Endothelial cell (in vitro differentiated cells): Measurements from ENCODE around the gene CCDC71. TPM values are rescaled to one million over a fixed set of nuclear protein-coding genes. Genes with fewer than 3 reads are reported as not detected.

Experiments
- DNase-seq: peaks from one replicate; pipeline ENCODE4 v3.0.0; 2021; ENCODE audit warnings: low spot score
- H3K27ac Mint-ChIP-seq: one replicate; pipeline ENCODE4 v1.8.0; 2021; ENCODE audit warnings: mixed read lengths, inconsistent platforms; ENCODE audit not compliant: unreplicated experiment
- H3K27me3 Mint-ChIP-seq: one replicate; pipeline ENCODE4 v1.8.0; 2021; ENCODE audit warnings: mild to moderate bottlenecking, moderate library complexity, mixed read lengths, inconsistent platforms; ENCODE audit not compliant: unreplicated experiment
- H3K36me3 Mint-ChIP-seq: one replicate; pipeline ENCODE4 v1.8.0; 2021; ENCODE audit warnings: mild to moderate bottlenecking, low read depth, mixed read lengths, inconsistent platforms; ENCODE audit not compliant: unreplicated experiment
- H3K4me1 Mint-ChIP-seq: one replicate; pipeline ENCODE4 v1.8.0; 2021; ENCODE audit warnings: mild to moderate bottlenecking, mixed read lengths, inconsistent platforms; ENCODE audit not compliant: unreplicated experiment
- H3K4me3 Mint-ChIP-seq: one replicate; pipeline ENCODE4 v1.8.0; 2021; ENCODE audit warnings: mild to moderate bottlenecking, mixed read lengths, inconsistent platforms; ENCODE audit not compliant: unreplicated experiment
- H3K9me3 Mint-ChIP-seq: one replicate; pipeline ENCODE4 v1.8.0; 2021; ENCODE audit warnings: mixed read lengths, inconsistent platforms; ENCODE audit not compliant: unreplicated experiment
- CTCF ChIP-seq: fragments of 200-600 bp; sonication (generic); IDR thresholded peaks from one replicate; pipeline ENCODE4 v1.5.0; 2021; ENCODE audit warnings: antibody characterized with exemption; ENCODE audit not compliant: unreplicated experiment
- total RNA-seq: library from RNA; stranded (reverse); fragmentation: NEBNext Ultra II Directional; extraction: Animal tissue kit (Norgen Biotek cat#: 25700); gene quantifications from one replicate; pipeline ENCODE4 v1.2.1, GENCODE V29; 2021; ENCODE audit not compliant: unreplicated experiment

The CCDC71 gene
- total RNA-seq, 1 donor from 2014 or later = 24.8 TPM

DNA sequence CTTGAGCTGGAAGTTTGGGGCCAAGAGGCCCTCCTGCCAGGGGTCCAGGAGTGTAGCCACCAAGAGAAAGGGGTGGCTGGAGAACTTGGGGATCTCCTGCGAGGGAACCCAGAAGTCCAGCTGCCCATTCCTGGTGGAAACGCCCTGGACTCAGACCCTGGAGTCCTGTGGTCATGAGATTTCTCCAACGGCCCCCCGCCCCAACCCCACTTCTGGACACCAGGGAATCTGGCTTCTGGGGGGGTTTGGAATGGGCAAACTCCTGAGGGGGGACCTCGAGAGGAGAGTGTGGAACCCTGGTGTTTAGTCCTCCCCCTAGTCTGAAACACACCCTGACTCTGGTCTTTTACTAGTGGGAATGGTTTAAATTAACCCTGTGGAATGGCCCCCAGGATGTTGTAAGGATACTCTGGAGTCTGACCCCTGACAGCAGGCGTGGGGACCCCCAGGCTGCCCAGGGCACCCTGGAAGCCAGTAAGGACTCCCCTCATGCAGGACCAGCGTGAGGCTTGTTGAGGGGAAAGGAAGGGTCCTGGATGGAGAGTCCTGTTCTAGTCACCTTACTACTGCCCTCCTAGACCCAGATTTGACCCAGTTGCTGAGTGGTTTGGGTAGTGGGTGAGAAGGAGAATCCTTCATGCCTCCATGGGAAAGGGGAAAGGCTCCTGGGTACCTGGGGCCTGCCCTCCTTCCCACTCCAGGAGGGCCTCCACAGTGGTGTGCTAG lies 5.8 kb upstream of the CCDC71 start:
- Mint-ChIP-seq H3K4me1 (peaks cover 7% of the 10 kb centered on the region), H3K4me3 (peak overlapping the region; percentile 89), H3K9me3 (no peaks in the 10 kb centered on the region), H3K27ac (no peak overlapping the region), H3K27me3 (peaks cover 5% of the 10 kb centered on the region), H3K36me3 (peaks cover 5% of the 10 kb centered on the region)
- no peak for TF ChIP-seq CTCF
- DNase-seq = no peak

GRCh38 chr3:49171119-49171774 lies 5.1 kb upstream of the CCDC71 start, which contains the start of gene KLHDC8B:
TSS of gene KLHDC8B (plus strand) at chr3:49171598. CDS start at chr3:49172770, 1,172 bp downstream.
- peak within 1 kb of the TSS; percentile 93 for H3K4me3 Mint-ChIP-seq
- TF ChIP-seq CTCF = peak; percentile 91

GRCh38 chr3:49170744-49171118 lies 4.6 kb upstream of the CCDC71 start:
- H3K4me3 Mint-ChIP-seq = peak overlapping the region; percentile 79
- no peak for DNase-seq
- H3K4me1 Mint-ChIP-seq = peaks cover 7% of the 10 kb centered on the region
- peaks cover 5% of the 10 kb centered on the region for H3K27me3 Mint-ChIP-seq
- H3K27ac Mint-ChIP-seq = peak overlapping the region; percentile 38
- TF ChIP-seq CTCF = no peak
- no peaks in the 10 kb centered on the region for H3K9me3 Mint-ChIP-seq
- peaks cover 5% of the 10 kb centered on the region for H3K36me3 Mint-ChIP-seq

More at GRCh38 chr3:49171119-49171774, 5.1 kb upstream of the CCDC71 start, which contains the start of gene KLHDC8B:
- peak; percentile 93 for DNase-seq
- Mint-ChIP-seq H3K9me3 (no peaks in the 10 kb centered on the region), H3K27ac (peak within 1 kb of the TSS; percentile 38), H3K4me1 (peaks cover 7% of the 10 kb centered on the region), H3K27me3 (peaks cover 5% of the 10 kb centered on the region), H3K36me3 (peaks cover 5% of the 10 kb centered on the region)

- TF ChIP-seq CTCF = no peak
- Mint-ChIP-seq H3K9me3 (no peaks in the 10 kb centered on the region), H3K27ac (peak overlapping the region; percentile 90), H3K4me1 (peaks cover 17% of the 10 kb centered on the region), H3K36me3 (peaks cover 21% of the 10 kb centered on the region), H3K4me3 (peak overlapping the region; percentile 92), H3K27me3 (peaks cover 16% of the 10 kb centered on the region)
- no peak for DNase-seq
Observed at GRCh38 chr3:49166752-49167556, 823 bp upstream of the CCDC71 start.
